GM19351 (cell line): Measurements from ENCODE around the gene TMPRSS15.

ENCODE experiments used
- ATAC-seq: cut with Tn5 transposase; IDR thresholded peaks from one replicate; pipeline ENCODE4 v1.9.1; 2021; ENCODE audit warnings: mild to moderate bottlenecking, moderate library complexity; ENCODE audit not compliant: unreplicated experiment

TMPRSS15 gene

DNA sequence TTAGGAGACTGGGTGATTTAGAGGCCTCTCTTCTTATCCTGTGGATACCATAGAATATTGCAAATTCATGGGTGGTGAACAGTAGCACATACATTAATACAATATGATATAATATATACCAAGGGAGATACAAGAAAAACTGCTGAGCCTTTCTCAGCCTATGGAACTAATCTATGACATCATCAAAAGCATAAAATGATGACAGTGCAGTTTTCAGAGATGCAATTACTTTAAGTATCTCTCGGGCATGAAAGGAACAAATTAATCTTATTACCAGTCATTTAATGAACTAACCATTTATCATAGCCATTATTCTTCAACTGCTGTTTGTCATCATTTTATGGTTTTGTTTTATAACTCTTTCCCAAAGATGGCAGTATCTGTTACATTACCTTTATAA lies 155.4 kb downstream of the TMPRSS15 start:
- no peak for ATAC-seq

DNA sequence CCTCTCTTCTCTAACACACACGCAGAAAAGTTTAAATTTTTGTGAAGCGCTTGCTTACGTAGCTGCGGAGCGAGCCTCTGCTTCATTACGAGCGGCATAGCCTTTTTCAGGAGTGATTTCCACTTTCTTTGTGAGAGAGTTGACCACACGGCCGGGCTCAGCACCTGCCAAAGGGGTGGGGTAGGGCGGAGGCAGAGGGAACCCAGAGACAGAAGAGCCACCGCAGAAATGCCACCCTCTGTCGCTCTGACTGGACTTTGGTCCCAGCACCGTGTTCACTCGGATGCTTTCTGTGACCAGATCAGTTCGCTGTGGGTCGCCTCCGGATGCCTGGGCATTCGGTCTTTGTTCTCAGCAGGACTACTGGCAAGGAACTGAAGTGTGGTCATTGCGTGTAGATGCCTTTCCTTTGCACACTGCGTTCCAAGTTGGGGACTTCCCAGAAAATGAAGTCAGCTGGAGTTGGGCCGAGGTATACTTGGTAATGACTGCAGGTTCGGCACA lies 158.1 kb downstream of the TMPRSS15 start:
- ATAC-seq: no peak

DNA sequence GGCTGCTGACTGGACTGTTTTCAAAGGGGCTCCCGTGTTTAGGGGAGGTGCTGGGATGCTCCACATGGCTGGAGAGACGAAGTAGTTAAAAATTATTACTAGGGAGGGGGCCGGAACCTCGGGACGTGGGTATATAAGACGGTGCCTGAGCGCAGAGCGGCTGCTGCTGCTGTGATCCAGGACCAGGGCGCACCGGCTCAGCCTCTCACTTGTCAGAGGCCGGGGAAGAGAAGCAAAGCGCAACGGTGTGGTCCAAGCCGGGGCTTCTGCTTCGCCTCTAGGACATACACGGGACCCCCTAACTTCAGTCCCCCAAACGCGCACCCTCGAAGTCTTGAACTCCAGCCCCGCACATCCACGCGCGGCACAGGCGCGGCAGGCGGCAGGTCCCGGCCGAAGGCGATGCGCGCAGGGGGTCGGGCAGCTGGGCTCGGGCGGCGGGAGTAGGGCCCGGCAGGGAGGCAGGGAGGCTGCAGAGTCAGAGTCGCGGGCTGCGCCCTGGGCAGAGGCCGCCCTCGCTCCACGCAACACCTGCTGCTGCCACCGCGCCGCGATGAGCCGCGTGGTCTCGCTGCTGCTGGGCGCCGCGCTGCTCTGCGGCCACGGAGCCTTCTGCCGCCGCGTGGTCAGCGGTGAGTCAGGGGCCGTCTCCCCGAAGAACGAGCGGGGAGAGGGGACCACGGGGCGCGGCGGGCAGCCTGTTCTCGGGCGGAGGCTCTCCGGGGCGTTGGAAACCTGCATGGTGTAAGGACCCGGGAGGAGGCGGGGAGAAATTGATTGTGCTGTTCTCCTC lies 158.7 kb downstream of the TMPRSS15 start, which contains the start of gene CHODL:
CHODL (plus strand) TSS at position 163 of the 793 bp plus-strand sequence; CDS start at position 554, 391 bp downstream.
- ATAC-seq: no peak

DNA sequence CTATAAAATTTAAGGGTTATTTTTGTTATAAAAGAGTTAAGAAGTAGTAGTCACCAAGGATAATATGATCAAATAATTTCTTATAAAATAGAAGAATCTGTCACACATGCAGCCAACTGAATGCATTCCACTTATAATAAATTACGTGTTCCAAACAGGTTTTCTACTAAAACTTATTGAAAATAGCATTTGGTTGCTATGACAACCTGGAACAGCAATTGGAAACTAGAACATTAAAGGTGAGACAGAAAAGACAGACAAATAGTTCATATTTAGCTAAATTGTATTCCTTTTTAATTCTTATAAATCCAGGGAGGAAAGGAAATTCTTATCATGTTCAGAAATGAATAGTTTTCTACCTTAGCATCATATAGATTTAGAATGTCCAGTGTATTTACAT lies 168.0 kb downstream of the TMPRSS15 start:
- no peak for ATAC-seq

DNA sequence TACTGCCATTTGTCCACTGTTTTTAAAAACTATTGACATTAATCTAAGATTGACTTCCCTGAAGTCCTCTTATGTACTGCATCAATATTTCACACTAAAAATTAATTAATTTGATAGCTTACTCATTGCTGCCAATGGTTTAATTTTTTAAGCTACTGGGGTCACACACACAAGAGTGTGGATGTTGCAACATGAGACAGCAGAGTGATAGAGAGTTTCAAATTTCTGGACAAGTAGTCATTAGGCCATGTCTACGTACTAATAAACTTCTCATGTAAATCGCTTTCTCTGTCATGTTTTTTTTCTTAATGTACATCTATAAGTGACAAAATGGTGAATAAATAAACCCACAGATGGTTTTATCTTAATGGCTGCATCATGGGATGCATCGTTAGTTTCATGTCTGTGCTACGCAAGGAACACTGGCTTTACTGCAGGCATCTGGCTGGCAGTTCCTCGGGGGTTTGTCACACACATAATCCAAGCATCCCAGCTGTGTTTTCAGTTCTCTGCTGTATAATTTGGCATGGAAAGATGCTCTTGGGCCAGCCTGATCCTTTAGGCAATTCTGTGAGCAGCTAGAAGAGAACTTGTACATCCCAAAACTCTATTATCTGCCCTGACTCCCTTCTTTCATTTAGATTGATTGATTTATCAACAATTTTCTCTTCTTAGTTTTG lies 175.4 kb downstream of the TMPRSS15 start:
- no peak for ATAC-seq

DNA sequence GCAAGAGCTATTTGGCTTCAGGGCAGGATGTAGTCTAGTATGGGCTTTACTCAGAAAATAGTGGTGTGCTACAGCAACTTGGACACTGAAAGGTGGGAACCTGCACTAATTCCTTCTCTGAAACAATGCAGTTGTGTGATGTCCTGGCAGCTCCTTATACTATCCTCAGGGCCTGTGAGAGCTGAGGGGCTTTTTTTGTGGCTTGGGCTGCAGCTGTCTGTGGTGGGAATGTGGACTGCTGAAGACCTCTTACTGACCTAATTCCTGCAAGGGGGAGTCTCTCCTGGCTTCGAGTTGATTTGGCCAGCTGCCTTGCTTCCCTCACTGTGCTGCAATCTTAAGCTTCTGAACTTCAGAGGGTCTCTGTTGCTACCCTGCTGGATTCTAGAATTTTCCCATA lies 181.2 kb downstream of the TMPRSS15 start:
- no peak for ATAC-seq

DNA sequence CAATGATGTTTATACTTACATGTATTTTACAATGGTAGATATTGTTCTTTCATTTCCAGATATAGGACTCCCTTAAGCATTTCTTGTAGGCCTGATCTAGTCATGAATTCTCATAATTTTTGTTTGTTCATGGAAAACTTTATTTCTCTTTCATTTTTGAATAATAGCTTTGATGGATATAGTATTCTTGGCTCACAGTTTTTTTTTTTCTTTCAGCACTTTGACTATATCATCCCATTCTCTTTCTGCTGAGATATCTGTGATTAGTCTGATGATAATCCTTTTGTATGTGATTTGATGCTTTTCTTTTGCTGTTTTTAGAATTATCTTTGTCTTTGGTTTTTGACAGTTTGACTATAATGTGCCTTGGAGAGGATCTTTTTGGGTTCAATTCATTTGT lies 183.1 kb downstream of the TMPRSS15 start:
- no peak for ATAC-seq
